Glutamatergic neuron (in vitro differentiated cells): ENCODE results near the gene NAV3. TPM values are rescaled to one million over a fixed set of nuclear protein-coding genes. Genes with fewer than 3 reads are reported as not detected.

Source experiments
- DNase-seq: peaks from one replicate; pipeline ENCODE4 v3.0.0; 2022
- H3K27ac Mint-ChIP-seq: one replicate; pipeline ENCODE4 v1.8.0; 2020; ENCODE audit warnings: mild to moderate bottlenecking, mixed read lengths, inconsistent platforms; ENCODE audit not compliant: unreplicated experiment
- H3K27me3 Mint-ChIP-seq: one replicate; pipeline ENCODE4 v1.8.0; 2020; ENCODE audit warnings: mild to moderate bottlenecking, moderate library complexity, mixed read lengths, inconsistent platforms; ENCODE audit not compliant: unreplicated experiment
- H3K36me3 Mint-ChIP-seq: one replicate; pipeline ENCODE4 v1.8.0; 2020; ENCODE audit warnings: mild to moderate bottlenecking, mixed read lengths, inconsistent platforms; ENCODE audit not compliant: unreplicated experiment
- H3K4me1 Mint-ChIP-seq: one replicate; pipeline ENCODE4 v1.8.0; 2020; ENCODE audit warnings: mild to moderate bottlenecking, low read depth, mixed read lengths, inconsistent platforms; ENCODE audit not compliant: unreplicated experiment
- H3K4me3 Mint-ChIP-seq: one replicate; pipeline ENCODE4 v1.8.0; 2020; ENCODE audit warnings: mild to moderate bottlenecking, mixed read lengths, inconsistent platforms; ENCODE audit not compliant: unreplicated experiment
- H3K9me3 Mint-ChIP-seq: one replicate; pipeline ENCODE4 v1.8.0; 2020; ENCODE audit warnings: mild to moderate bottlenecking, moderate library complexity, mixed read lengths, inconsistent platforms; ENCODE audit not compliant: unreplicated experiment
- total RNA-seq: library from RNA; stranded (reverse); fragmentation: NEBNext Ultra II Directional; extraction: Animal tissue kit (Norgen Biotek cat#: 25700); gene quantifications from one replicate; pipeline ENCODE4 v1.2.1, GENCODE V29; 2021; ENCODE audit not compliant: unreplicated experiment
- TF ChIP-seq, protein P1 (sequence below): fragments of 200-600 bp; sonication (generic); IDR thresholded peaks from one replicate; pipeline ENCODE4 v1.5.0; 2021; ENCODE audit not compliant: partially characterized antibody, unreplicated experiment

Gene NAV3
- total RNA-seq, 1 donor from 2014 or later, result 13.6 TPM

DNA sequence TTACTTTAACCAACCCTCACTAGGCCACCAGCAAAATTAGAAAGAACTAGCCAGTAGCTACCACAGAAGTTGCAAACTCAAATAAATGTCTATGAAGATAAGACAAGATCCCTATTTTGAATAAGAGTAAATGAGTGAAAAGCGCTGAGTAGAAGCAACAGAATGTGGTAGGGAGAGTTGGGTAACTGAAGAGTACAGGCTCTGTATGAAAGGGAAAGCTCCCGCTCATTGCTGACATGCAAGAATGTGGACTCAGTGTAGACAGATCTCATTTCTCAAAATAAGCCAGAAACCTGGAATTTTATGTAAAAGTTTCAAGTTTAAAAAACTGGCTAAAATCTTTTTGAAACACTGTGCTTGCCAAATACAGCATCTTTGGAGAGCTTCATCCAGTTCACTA, 63.9 kb downstream of the NAV3 start:
- H3K27me3 Mint-ChIP-seq, result no peaks in the 10 kb centered on the region
- H3K27ac Mint-ChIP-seq, result no peak overlapping the region
- DNase-seq, result no peak
- H3K4me3 Mint-ChIP-seq, result no peak overlapping the region
- H3K4me1 Mint-ChIP-seq, result no peaks in the 10 kb centered on the region
- TF ChIP-seq, protein P1, sequence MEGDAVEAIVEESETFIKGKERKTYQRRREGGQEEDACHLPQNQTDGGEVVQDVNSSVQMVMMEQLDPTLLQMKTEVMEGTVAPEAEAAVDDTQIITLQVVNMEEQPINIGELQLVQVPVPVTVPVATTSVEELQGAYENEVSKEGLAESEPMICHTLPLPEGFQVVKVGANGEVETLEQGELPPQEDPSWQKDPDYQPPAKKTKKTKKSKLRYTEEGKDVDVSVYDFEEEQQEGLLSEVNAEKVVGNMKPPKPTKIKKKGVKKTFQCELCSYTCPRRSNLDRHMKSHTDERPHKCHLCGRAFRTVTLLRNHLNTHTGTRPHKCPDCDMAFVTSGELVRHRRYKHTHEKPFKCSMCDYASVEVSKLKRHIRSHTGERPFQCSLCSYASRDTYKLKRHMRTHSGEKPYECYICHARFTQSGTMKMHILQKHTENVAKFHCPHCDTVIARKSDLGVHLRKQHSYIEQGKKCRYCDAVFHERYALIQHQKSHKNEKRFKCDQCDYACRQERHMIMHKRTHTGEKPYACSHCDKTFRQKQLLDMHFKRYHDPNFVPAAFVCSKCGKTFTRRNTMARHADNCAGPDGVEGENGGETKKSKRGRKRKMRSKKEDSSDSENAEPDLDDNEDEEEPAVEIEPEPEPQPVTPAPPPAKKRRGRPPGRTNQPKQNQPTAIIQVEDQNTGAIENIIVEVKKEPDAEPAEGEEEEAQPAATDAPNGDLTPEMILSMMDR, result no peak
- H3K9me3 Mint-ChIP-seq, result no peaks in the 10 kb centered on the region
- H3K36me3 Mint-ChIP-seq, result no peaks in the 10 kb centered on the region

DNA sequence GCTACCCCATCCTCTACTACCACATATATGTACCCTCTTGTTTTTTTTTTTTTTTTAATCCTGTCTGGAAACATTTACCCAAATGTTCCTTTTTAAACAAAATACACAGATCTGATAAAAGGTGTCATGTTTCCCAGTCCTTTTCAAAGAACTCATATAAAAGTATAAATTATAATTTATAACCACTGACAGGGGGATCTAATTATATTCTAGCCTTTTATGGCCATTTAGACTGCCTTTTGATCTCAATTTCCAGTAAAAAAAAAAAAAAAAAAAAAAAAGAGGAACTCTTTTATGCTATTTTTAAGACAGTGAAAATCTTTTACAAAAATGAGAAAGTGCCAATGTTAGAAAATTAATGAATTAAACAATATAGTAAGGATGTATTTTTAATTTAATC, 65.0 kb downstream of the NAV3 start:
- DNase-seq, result no peak
- H3K4me1 Mint-ChIP-seq, result no peaks in the 10 kb centered on the region
- H3K36me3 Mint-ChIP-seq, result no peaks in the 10 kb centered on the region
- no peak overlapping the region for H3K4me3 Mint-ChIP-seq
- no peak overlapping the region for H3K27ac Mint-ChIP-seq
- no peaks in the 10 kb centered on the region for H3K9me3 Mint-ChIP-seq
- TF ChIP-seq, protein P1, result no peak
- H3K27me3 Mint-ChIP-seq, result no peaks in the 10 kb centered on the region

DNA sequence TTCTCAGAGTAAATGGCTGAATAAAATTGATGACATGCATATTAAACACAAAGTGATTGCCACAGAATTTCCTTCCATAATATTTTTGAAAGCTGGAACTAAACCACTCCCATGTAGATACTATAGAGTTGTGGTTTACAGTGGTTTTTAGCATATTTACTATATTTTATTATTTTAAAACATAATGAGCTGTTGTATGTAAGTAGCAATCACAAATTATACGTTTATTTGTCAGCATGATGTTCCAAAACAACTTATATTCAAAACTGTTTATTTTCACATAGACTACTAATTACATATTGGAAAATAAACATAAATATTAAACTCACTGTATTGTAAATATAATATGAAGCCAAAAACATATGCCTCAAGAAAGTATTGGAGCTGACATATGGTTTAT, 77.2 kb downstream of the NAV3 start:
- no peak for DNase-seq
- Mint-ChIP-seq H3K4me1 (no peaks in the 10 kb centered on the region), H3K4me3 (no peak overlapping the region), H3K9me3 (no peaks in the 10 kb centered on the region), H3K27ac (no peak overlapping the region), H3K27me3 (no peaks in the 10 kb centered on the region), H3K36me3 (no peaks in the 10 kb centered on the region)
- TF ChIP-seq, protein P1, result no peak

DNA sequence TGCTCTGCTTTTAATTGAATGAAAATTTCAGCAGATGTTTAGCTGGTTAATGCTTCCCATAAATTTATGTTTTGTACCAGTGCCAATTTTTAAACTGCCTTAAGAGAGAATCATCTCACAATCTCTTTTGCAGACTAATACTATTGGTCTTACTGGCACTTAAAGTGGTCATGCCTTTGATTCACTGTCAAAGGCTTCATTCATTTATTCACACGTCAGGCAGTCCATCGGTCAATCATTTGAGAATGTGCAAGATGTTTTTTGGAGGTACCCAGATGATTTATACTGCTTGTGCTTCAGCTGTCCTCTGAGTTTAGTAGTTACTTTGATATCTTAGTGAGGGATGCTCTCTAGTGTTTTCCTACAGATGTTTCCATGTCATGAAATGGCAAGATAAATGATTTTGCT, 83.4 kb downstream of the NAV3 start:
- H3K9me3 Mint-ChIP-seq, result no peaks in the 10 kb centered on the region
- H3K36me3 Mint-ChIP-seq, result no peaks in the 10 kb centered on the region
- H3K4me1 Mint-ChIP-seq, result peaks cover 4% of the 10 kb centered on the region
- H3K27ac Mint-ChIP-seq, result no peak overlapping the region
- DNase-seq, result no peak
- H3K4me3 Mint-ChIP-seq, result no peak overlapping the region
- H3K27me3 Mint-ChIP-seq, result no peaks in the 10 kb centered on the region
- TF ChIP-seq, protein P1, result no peak

DNA sequence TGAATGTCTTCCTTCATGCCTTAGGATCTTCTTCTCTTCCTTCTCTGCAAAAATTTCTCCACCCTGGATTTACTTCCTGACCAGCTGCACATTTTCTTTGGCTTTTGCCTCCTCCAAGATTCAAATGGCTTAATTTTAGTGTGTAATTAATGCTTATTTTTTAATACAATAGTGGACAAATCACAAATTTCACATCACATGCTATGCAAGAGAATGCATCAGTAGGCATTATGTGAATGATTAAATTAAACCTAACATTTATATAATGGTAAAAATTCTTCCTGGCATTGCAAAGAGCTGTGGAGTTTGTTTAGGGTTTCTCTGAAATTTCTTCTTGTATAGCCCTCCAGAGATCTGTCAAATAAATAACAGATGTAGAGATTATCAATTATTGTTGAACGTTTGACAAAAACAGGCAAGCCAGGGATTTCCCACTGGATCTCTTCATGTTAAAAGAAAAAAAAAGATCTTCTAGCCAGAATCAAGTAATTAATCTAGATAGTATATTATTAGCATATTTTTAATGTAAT, 84.4 kb downstream of the NAV3 start:
- Mint-ChIP-seq H3K4me1 (peaks cover 4% of the 10 kb centered on the region), H3K36me3 (no peaks in the 10 kb centered on the region)

More for the DNA sequence above, 84.4 kb downstream of the NAV3 start:
- TF ChIP-seq, protein P1, result no peak
- Mint-ChIP-seq H3K9me3 (no peaks in the 10 kb centered on the region), H3K4me3 (no peak overlapping the region), H3K27ac (no peak overlapping the region), H3K27me3 (no peaks in the 10 kb centered on the region)
- no peak for DNase-seq
